ENCODE data around the gene BIRC5.

The BIRC5 gene

GRCh38 chr17:78258323-78259191 is 44.5 kb downstream of the BIRC5 start:
- FAIRE-seq: no peak

DNA sequence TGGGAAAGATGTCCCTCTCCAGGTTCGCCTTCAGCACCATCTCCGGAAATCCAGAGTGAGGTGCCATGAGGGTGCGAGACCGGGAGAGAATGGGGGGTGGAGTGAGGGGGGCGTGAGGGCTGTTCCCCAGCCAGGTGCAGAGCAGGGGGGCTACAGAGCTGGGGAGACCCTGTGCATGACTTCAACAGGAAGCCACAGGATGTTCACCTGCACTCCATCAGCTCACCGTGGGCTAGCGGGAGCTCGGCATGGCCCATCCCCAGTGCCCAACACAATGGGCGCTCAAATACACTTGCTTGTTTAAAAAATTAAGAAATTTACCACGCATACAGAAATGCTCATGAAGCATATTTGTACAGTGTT is 45.1 kb downstream of the BIRC5 start:
- FAIRE-seq: no peak

GRCh38 chr17:78263063-78263735 is 49.1 kb downstream of the BIRC5 start:
- FAIRE-seq: no peak

DNA sequence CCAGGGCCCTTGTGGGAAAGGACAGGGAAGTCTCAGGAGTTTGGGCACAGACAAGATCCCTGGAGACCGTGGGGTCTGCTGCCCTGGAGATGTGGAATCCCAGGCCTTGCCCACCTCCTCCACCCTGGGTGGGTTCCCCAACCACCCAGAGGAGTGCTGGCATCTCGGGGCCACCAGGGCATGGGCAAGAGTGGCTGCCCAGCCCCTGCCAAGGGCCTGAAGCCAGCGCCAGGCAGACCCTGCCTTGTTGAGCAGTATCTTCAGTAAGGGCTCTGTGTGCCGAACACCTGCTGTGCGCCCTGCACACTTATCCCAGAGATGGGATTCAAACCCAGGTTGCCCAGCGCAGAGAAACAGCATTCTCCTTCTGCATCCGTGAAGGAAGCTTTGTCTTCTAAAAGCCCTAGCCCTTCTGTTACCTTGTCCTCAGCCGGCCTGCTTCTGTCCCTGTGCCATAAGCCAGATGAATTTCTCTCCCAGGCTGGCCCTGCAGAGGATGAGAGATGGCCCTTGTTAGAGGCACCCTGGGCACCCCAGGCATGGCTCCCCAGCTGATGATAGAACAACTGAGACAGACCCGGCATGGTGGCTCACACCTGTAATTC is 49.8 kb downstream of the BIRC5 start:
- no peak for FAIRE-seq

DNA sequence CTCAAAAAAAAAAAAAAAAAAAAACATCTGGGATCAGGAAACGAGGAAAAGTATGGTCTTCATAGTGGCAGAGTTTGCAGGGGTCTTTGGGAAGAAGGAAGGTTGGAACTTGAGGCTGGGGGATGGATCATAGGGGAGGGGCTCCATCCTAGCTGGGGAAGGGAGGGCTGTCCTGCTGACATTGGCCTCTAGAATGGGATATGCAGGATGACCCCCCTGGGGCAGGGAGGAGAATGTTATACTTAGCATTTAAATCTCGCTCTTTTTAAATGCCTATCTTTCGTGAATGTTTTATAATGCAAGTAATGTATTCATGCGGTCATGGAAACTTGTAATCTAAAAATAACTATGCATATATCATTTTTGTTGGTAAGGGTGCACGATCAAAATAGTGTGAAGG is 50.5 kb downstream of the BIRC5 start:
- FAIRE-seq: no peak

GRCh38 chr17:78265121-78265520 is 51.1 kb downstream of the BIRC5 start:
- FAIRE-seq: no peak

DNA sequence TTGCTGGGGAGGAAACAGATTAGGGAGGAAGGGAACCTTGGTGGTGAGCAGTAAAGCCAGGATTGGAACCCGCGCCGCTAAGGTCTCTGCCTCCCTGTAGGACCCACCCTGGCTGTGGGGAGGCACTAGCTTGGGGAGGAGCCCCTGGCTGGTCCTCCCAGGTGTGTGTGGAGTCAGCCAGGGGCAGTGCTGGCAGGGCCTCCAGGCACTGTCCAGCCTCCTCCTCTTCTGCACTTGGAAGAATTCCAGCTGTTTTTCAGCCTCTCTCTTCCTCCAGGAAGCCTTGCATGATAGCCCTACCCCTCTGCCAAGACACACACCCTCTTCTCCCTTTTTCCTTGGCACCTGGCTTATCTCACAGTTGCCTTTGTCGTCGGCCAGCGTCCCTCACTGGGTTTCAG is 52.2 kb downstream of the BIRC5 start:
- no peak for FAIRE-seq

- FAIRE-seq: no peak
Measured at GRCh38 chr17:78266771-78267170, 52.7 kb downstream of the BIRC5 start.

GRCh38 chr17:78267253-78268073 is 53.4 kb downstream of the BIRC5 start:
- no peak for FAIRE-seq

- no peak for FAIRE-seq
Measured at GRCh38 chr17:78268191-78268874, 54.3 kb downstream of the BIRC5 start.

- peak; percentile 94 for FAIRE-seq
Measured at GRCh38 chr17:78268951-78269905, 55.2 kb downstream of the BIRC5 start.

GRCh38 chr17:78269955-78270381 is 55.9 kb downstream of the BIRC5 start:
- FAIRE-seq: no peak

GRCh38 chr17:78271419-78272170 is 57.5 kb downstream of the BIRC5 start:
- no peak for FAIRE-seq

- FAIRE-seq: peak; percentile 90
Measured at GRCh38 chr17:78272181-78272913, 58.3 kb downstream of the BIRC5 start.

GRCh38 chr17:78272914-78273258 is 58.8 kb downstream of the BIRC5 start:
- no peak for FAIRE-seq

- FAIRE-seq: no peak
Measured at GRCh38 chr17:78273813-78274212, 59.8 kb downstream of the BIRC5 start.
